GM12878 (cell line): ENCODE data around the gene PREX1. TPM values are rescaled to one million over a fixed set of nuclear protein-coding genes. Genes with fewer than 3 reads are reported as not detected.

Experiments used
- ATAC-seq: fragments of 200-7000 bp; cut with Tn5 transposase; 3 replicates; pipeline ENCODE4 v1.9.1; 2020; ENCODE audit warnings: mild to moderate bottlenecking, moderate library complexity
- BruUV-seq: library from RNA; stranded (reverse); fragments of 400-500 nt; replicated peaks from 2 replicates; lab custom pipeline; 2021; lab: Mats Ljungman, UMichigan
- CTCF ChIA-PET: fragments of 300-600 bp; sonication (Branson Sonifier 250); formaldehyde crosslinking; extraction: SDS; loops from one replicate; lab custom pipeline; 2021; ENCODE audit warnings: inconsistent platforms; lab: Yijun Ruan, JAX
- POLR2A ChIA-PET: fragments of 350-600 bp; formaldehyde crosslinking; extraction: SDS; loops from one replicate; lab custom pipeline; 2021; ENCODE audit warnings: inconsistent platforms; lab: Charles Lee
- RAD21 ChIA-PET: fragments of 300-600 bp; sonication (Branson Sonifier 250); formaldehyde crosslinking; loops from one replicate; lab custom pipeline; 2023; ENCODE audit warnings: antibody characterized with exemption; ENCODE audit not compliant: unreplicated experiment; lab: Charles Lee
- SMC1A ChIA-PET: fragments of 300-600 bp; sonication (Branson Sonifier 250); formaldehyde crosslinking; loops from one replicate; lab custom pipeline; 2023; ENCODE audit not compliant: unreplicated experiment, uncharacterized antibody; lab: Charles Lee
- DNase-seq: peaks from one replicate; pipeline ENCODE4 v3.0.0-alpha.2; 2011; ENCODE audit warnings: low read depth, low spot score
- FAIRE-seq: peaks from 3 replicates; lab custom pipeline; 2011; peaks lifted over from hg19 to GRCh38; lab: Jason Lieb, UNC
- H2AFZ ChIP-seq: 2 replicates; pipeline ENCODE4 v1.6.0; 2011; ENCODE audit warnings: low read depth, low read length, control low read depth; ENCODE audit not compliant: control insufficient read depth
- H3K27ac ChIP-seq: 2 replicates; pipeline ENCODE4 v1.5.1; 2011; ENCODE audit warnings: control low read depth; ENCODE audit not compliant: control insufficient read depth, insufficient read depth
- H3K27me3 ChIP-seq, 2 experiments: replicated peaks in 1 of 2; 2 replicates each; pipeline versions ENCODE4 v1.6.0 to v1.6.1; 2011; ENCODE audit warnings: low read length in 1 of 2; ENCODE audit not compliant: control insufficient read depth in 2 of 2, insufficient read depth in 2 of 2
- H3K36me3 ChIP-seq, 2 experiments: 2 replicates each; pipeline ENCODE4 v1.5.1; 2011; ENCODE audit warnings: low read length in 1 of 2; ENCODE audit not compliant: control insufficient read depth in 2 of 2, insufficient read depth in 2 of 2
- H3K4me1 ChIP-seq: 2 replicates; pipeline ENCODE4 v1.6.1; 2011; ENCODE audit warnings: mild to moderate bottlenecking, low read length, moderate library complexity, mixed read lengths; ENCODE audit not compliant: control insufficient read depth, insufficient read depth
- H3K4me2 ChIP-seq: 2 replicates; pipeline ENCODE4 v1.6.0; 2011; ENCODE audit warnings: control low read depth; ENCODE audit not compliant: control insufficient read depth, insufficient read depth
- H3K4me3 ChIP-seq: fragments of 200-600 bp; sonication (generic); 2 replicates; pipeline ENCODE4 v1.5.1; 2016
- H3K79me2 ChIP-seq: 2 replicates; pipeline ENCODE4 v1.6.0; 2011; ENCODE audit warnings: low read length; ENCODE audit not compliant: control insufficient read depth, insufficient read depth
- H3K9ac ChIP-seq: 2 replicates; pipeline ENCODE4 v1.8.0; 2011; ENCODE audit warnings: low read length, control low read depth, mixed read lengths; ENCODE audit not compliant: control insufficient read depth, insufficient read depth
- H3K9me3 ChIP-seq: replicated peaks from 3 replicates; pipeline ENCODE4 v1.5.1; 2011; ENCODE audit warnings: mild to moderate bottlenecking, low read length; ENCODE audit not compliant: control insufficient read depth, insufficient read depth
- H4K20me1 ChIP-seq: 2 replicates; pipeline ENCODE4 v1.6.0; 2011; ENCODE audit not compliant: control insufficient read depth, insufficient read depth
- ATF7 ChIP-seq: fragments of 450-650 bp; IDR thresholded peaks from 2 replicates; pipeline ENCODE4 v1.6.1; 2016; ENCODE audit warnings: low read depth, mild to moderate bottlenecking
- BACH1 ChIP-seq: fragments of 450-650 bp; IDR thresholded peaks from 2 replicates; pipeline ENCODE4 v1.6.1; 2017; ENCODE audit warnings: mild to moderate bottlenecking, borderline replicate concordance
- EED ChIP-seq: sonication (generic); IDR thresholded peaks from 2 replicates; pipeline ENCODE4 v1.6.1; 2016; ENCODE audit warnings: antibody characterized with exemption, low read depth
- IRF4 ChIP-seq: IDR thresholded peaks from 2 replicates; pipeline ENCODE4 v1.6.1; 2011; ENCODE audit warnings: low read depth, low read length
- MEF2B ChIP-seq: fragments of 450-650 bp; IDR thresholded peaks from 2 replicates; pipeline ENCODE4 v1.6.1; 2018; ENCODE audit warnings: mild to moderate bottlenecking, moderate library complexity; ENCODE audit not compliant: partially characterized antibody, poor library complexity, severe bottlenecking
- MYC ChIP-seq: IDR thresholded peaks from 2 replicates; pipeline ENCODE4 v1.6.1; 2011; ENCODE audit warnings: mild to moderate bottlenecking, low read length, moderate library complexity, inconsistent platforms; ENCODE audit not compliant: insufficient read depth, insufficient replicate concordance, insufficient read length, severe bottlenecking
- RUNX3 ChIP-seq: IDR thresholded peaks from 2 replicates; pipeline ENCODE4 v1.6.1; 2012; ENCODE audit warnings: low read length, inconsistent platforms
- SIN3A ChIP-seq: IDR thresholded peaks from 2 replicates; pipeline ENCODE4 v1.6.1; 2012; ENCODE audit warnings: low read depth, low read length, improper control_type of control experiment
- ZNF24 ChIP-seq: fragments of 450-650 bp; IDR thresholded peaks from 2 replicates; pipeline ENCODE4 v1.6.1; 2017; ENCODE audit warnings: antibody characterized with exemption, mild to moderate bottlenecking
- WGBS: methylation state at CpG from one replicate; pipeline ENCODE4 v1.1.6; 2016; ENCODE audit warnings: low lambda C conversion rate; ENCODE audit not compliant: insufficient replicate concordance, insufficient coverage; ENCODE audit errors: missing lambda C conversion rate; 5-methylcytosine and 5-hydroxymethylcytosine counted together
- in situ Hi-C: fragments of 300-500 bp; cut with MboI; formaldehyde crosslinking; loops from 9 replicates; pipeline ENCODE4 v1.14.3; 2018; ENCODE audit warnings: mixed read lengths
- intact Hi-C: fragments of 100-400 bp; cut with micrococcal nuclease; formaldehyde crosslinking; loops from one replicate; pipeline ENCODE4 v1.14.2; 2022; ENCODE audit not compliant: unreplicated experiment
- polyA plus RNA-seq, 11 experiments: library from polyadenylated mRNA; depleted of rRNA in 4 of 11; unstranded in 6 of 11; stranded (reverse) in 5 of 11; fragments of >200 nt; fragmentation: Nextera tagmentation in 4 of 11; fragmentation: Illumina TruSeq in 1 of 11; extraction: Ambion mirVana in 4 of 11; extraction: Trizol in 1 of 11; gene quantifications; 1 replicate in 1 of 11; 2 replicates in 10 of 11; pipeline versions ENCODE4 v1.2.1 to v1.2.3, GENCODE V29; 2011 to 2016; ENCODE audit warnings: inconsistent platforms in 2 of 11, missing spikeins in 2 of 11, low read depth in 1 of 11
- total RNA-seq, 4 experiments: library from RNA; depleted of rRNA in 3 of 4; stranded (reverse); fragments of >200 nt in 3 of 4; fragmentation: Illumina TruSeq in 1 of 4; extraction: Trizol in 1 of 4; gene quantifications; 2 replicates each; pipeline versions ENCODE4 v1.2.1 to v1.2.3, GENCODE V29; 2013 to 2021
- TF ChIP-seq, protein P1 (sequence below): fragments of 450-650 bp; IDR thresholded peaks from 2 replicates; pipeline ENCODE4 v1.6.1; 2017; ENCODE audit warnings: borderline replicate concordance
- TF ChIP-seq, protein P2 (sequence below): fragments of 450-650 bp; IDR thresholded peaks from 2 replicates; pipeline ENCODE4 v1.6.1; 2017; ENCODE audit warnings: antibody characterized with exemption, mild to moderate bottlenecking, moderate library complexity
- TF ChIP-seq, protein P3 (sequence below): fragments of 450-650 bp; IDR thresholded peaks from 2 replicates; pipeline ENCODE4 v1.6.1; 2018; ENCODE audit warnings: mild to moderate bottlenecking, low read depth, moderate library complexity; ENCODE audit not compliant: partially characterized antibody
- TF ChIP-seq, protein P4 (sequence below): fragments of 150-350 bp; IDR thresholded peaks from 2 replicates; pipeline ENCODE4 v1.6.1; 2016; ENCODE audit warnings: low read depth, low read length

The PREX1 gene
- total and polyA plus RNA-seq, 10 of the 15 experiments (the other 5 are each of a cell fraction or from before 2014, with no cell fraction given) = 2.6 to 114 (median 38.9) TPM

DNA sequence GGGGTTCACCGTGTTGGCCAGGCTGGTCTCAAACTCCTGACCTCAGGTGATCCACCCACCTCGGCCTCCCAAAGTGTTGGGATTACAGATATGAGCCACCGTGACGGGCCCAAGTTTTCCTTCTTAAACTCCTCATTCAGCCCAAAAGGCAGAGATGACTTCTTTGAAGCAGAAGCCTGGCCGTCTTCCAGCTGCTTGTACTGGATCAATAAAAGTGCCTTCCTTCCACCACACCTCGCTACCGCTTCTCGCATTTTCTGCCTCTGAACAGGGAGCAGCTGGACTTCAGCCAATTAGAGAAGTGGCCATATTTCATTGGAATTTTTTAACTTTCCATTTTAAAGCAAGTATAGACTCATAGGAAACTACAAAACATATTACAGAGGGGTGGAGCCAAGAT is 241.1 kb downstream of the PREX1 start:
- H3K36me3 ChIP-seq = no peaks in the 10 kb centered on the region
- FAIRE-seq (no peak), DNase-seq (no peak), ATAC-seq (no peak)
- H3K27ac ChIP-seq = no peak overlapping the region
- no peak overlapping the region for H3K4me3 ChIP-seq
- intact Hi-C loops = no loop called here
- ChIA-PET RAD21 (interaction anchor here (1.2 kb wide), 1 partner anchor 33 kb away, joined by 4 read pairs; no protein-coding TSS in a partner anchor), POLR2A (interaction anchor here (0.6 kb wide), 1 partner anchor 297 kb away, joined by 9 read pairs; no protein-coding TSS in a partner anchor), CTCF (no interaction called here), SMC1A (no interaction called here)
- WGBS = 78% methylated on average over 8 of the region's 8 CpGs
- no peak overlapping the region for H2AFZ ChIP-seq
- no peak overlapping the region for H3K4me2 ChIP-seq
- no peaks in the 10 kb centered on the region for H3K27me3 ChIP-seq
- H4K20me1 ChIP-seq = no peaks in the 10 kb centered on the region
- H3K9me3 ChIP-seq = no peaks in the 10 kb centered on the region
- no TSS peak for BruUV-seq
- in situ Hi-C loops = no loop called here
- H3K79me2 ChIP-seq = no peaks in the 10 kb centered on the region
- no peaks in the 10 kb centered on the region for H3K4me1 ChIP-seq
- H3K9ac ChIP-seq = no peak overlapping the region
- TF ChIP-seq, protein P1, sequence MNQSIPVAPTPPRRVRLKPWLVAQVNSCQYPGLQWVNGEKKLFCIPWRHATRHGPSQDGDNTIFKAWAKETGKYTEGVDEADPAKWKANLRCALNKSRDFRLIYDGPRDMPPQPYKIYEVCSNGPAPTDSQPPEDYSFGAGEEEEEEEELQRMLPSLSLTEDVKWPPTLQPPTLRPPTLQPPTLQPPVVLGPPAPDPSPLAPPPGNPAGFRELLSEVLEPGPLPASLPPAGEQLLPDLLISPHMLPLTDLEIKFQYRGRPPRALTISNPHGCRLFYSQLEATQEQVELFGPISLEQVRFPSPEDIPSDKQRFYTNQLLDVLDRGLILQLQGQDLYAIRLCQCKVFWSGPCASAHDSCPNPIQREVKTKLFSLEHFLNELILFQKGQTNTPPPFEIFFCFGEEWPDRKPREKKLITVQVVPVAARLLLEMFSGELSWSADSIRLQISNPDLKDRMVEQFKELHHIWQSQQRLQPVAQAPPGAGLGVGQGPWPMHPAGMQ = no peak
- TF ChIP-seq IRF4 (no peak), MEF2B (no peak), EED (no peak), SIN3A (no peak), BACH1 (no peak), ATF7 (no peak), MYC (no peak), ZNF24 (no peak), RUNX3 (no peak)
- TF ChIP-seq, protein P2, sequence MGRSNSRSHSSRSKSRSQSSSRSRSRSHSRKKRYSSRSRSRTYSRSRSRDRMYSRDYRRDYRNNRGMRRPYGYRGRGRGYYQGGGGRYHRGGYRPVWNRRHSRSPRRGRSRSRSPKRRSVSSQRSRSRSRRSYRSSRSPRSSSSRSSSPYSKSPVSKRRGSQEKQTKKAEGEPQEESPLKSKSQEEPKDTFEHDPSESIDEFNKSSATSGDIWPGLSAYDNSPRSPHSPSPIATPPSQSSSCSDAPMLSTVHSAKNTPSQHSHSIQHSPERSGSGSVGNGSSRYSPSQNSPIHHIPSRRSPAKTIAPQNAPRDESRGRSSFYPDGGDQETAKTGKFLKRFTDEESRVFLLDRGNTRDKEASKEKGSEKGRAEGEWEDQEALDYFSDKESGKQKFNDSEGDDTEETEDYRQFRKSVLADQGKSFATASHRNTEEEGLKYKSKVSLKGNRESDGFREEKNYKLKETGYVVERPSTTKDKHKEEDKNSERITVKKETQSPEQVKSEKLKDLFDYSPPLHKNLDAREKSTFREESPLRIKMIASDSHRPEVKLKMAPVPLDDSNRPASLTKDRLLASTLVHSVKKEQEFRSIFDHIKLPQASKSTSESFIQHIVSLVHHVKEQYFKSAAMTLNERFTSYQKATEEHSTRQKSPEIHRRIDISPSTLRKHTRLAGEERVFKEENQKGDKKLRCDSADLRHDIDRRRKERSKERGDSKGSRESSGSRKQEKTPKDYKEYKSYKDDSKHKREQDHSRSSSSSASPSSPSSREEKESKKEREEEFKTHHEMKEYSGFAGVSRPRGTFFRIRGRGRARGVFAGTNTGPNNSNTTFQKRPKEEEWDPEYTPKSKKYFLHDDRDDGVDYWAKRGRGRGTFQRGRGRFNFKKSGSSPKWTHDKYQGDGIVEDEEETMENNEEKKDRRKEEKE = no peak
- TF ChIP-seq, protein P3, sequence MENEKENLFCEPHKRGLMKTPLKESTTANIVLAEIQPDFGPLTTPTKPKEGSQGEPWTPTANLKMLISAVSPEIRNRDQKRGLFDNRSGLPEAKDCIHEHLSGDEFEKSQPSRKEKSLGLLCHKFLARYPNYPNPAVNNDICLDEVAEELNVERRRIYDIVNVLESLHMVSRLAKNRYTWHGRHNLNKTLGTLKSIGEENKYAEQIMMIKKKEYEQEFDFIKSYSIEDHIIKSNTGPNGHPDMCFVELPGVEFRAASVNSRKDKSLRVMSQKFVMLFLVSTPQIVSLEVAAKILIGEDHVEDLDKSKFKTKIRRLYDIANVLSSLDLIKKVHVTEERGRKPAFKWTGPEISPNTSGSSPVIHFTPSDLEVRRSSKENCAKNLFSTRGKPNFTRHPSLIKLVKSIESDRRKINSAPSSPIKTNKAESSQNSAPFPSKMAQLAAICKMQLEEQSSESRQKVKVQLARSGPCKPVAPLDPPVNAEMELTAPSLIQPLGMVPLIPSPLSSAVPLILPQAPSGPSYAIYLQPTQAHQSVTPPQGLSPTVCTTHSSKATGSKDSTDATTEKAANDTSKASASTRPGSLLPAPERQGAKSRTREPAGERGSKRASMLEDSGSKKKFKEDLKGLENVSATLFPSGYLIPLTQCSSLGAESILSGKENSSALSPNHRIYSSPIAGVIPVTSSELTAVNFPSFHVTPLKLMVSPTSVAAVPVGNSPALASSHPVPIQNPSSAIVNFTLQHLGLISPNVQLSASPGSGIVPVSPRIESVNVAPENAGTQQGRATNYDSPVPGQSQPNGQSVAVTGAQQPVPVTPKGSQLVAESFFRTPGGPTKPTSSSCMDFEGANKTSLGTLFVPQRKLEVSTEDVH = no peak
- TF ChIP-seq, protein P4, sequence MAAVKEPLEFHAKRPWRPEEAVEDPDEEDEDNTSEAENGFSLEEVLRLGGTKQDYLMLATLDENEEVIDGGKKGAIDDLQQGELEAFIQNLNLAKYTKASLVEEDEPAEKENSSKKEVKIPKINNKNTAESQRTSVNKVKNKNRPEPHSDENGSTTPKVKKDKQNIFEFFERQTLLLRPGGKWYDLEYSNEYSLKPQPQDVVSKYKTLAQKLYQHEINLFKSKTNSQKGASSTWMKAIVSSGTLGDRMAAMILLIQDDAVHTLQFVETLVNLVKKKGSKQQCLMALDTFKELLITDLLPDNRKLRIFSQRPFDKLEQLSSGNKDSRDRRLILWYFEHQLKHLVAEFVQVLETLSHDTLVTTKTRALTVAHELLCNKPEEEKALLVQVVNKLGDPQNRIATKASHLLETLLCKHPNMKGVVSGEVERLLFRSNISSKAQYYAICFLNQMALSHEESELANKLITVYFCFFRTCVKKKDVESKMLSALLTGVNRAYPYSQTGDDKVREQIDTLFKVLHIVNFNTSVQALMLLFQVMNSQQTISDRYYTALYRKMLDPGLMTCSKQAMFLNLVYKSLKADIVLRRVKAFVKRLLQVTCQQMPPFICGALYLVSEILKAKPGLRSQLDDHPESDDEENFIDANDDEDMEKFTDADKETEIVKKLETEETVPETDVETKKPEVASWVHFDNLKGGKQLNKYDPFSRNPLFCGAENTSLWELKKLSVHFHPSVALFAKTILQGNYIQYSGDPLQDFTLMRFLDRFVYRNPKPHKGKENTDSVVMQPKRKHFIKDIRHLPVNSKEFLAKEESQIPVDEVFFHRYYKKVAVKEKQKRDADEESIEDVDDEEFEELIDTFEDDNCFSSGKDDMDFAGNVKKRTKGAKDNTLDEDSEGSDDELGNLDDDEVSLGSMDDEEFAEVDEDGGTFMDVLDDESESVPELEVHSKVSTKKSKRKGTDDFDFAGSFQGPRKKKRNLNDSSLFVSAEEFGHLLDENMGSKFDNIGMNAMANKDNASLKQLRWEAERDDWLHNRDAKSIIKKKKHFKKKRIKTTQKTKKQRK = no peak
